HG03432 (cell line): ENCODE measurements around the gene RNH1.

Experiments
- ATAC-seq: cut with Tn5 transposase; IDR thresholded peaks from one replicate; pipeline ENCODE4 v1.9.1; 2021; ENCODE audit warnings: mild to moderate bottlenecking, moderate library complexity; ENCODE audit not compliant: unreplicated experiment

Gene RNH1

DNA sequence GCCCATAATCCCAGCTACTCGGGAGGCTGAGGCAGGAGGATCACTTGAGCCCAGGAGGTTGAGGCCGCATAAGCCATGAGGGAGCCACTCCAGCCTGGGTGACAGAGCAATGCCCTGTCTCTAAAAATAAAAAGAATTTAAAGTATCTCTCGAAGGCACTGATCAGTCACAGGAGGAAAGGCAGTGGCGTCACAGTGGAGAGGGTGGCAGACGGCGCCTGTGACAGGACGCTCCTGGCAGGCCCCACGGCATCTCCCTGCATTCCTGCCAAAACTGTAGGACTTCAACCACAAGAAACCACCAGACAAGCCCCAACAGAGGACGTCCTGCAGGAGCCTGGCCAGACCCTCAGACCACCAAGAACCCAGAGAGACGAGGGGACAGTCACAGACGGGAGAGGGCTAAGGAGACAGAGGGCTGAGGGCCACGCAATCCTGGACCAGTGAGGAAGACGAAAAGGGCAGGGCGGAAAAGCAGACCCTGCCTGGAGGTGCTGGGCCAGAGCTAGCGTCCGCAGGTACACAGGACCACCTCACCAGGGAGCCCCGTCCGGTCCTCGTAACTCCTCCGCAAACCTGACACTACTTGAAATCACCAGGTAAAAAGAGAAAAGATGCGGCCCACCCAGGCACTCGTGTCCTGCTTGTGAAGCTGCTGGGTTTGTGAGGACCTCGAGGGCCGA is 5.9 kb downstream of the RNH1 start:
- ATAC-seq: no peak

DNA sequence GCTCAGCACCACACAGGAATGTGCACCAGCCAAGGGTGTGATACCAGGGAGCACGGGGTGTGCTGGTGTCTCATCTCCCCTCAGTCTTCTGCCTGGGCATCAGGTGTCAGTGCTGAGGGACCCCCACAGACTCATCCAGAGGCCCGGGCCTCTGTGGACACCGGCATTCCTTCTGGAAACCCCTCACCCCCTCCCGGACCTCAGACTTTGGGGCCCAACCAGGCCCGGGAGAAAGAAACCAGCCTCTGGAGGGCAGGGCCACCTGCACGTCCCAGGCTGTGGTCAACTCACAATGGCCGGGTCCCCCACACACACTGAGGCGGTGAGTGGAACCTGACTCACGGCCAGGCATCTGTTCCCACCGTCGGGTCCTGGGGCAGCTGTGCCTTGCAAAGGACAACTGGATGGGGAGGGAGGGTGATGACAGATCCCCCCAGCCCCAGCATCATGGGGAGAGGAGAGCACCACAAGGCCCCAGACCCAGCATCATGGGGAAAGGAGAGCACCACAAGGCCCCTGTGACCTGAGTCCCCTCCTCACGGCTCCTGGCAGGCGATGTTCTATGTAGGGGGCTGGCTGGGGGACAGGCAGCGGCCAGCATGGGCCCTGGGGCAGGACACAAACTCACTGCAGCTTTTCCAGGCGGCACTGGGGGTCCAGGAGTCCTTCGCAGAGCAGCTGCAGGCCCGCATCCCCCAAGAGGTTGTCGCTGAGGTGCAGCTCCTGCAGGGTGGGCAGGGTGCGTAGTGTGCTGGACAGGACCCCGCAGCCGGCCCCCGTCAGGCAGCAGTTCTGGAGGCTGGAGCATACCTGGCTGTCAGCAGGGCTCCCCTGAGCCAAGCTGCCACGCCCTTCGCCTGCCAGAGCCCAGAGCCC is 7.6 kb downstream of the RNH1 start:
- no peak for ATAC-seq

DNA sequence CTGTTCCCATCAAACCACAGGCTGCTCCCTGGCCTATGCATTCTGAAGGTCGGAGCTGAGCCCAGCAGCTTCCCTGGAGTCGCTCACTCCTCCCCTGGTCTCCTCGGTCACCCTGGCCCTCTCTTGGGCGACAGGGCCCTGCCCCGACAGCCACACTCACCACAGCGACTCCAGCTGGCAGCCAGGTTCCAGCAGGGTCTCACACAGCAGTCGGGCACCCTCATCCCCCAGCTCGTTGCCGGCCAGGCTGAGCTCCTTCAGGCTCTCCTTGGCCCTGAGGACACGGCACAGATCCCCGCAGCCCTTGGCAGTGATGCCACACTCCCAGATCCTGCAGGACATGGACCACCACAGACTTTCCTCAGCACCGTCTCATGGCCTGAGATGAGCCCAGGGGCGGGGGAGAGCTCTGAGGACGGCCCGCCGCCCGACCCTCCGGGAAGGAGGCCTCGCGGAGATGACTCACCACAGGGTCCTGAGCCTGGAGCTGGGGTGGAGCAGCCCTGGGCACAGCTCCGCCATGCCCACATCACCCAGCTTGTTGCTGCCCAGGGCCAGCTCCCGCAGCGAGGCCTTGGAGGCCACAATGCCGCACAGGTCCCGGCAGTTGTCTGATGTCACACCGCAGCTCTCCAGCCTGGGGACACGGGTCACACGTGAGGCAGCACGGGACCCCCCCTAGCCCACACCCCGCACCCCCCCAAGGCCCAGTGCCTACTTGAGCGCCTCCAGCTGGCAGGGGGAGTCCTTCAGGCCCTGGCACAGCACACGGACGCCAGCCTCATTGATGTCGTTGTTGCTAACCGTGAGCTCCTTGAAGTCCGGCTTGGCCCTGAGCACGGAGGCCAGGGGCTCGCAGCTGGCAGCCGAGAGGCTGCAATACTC is 8.5 kb downstream of the RNH1 start:
- ATAC-seq: no peak

DNA sequence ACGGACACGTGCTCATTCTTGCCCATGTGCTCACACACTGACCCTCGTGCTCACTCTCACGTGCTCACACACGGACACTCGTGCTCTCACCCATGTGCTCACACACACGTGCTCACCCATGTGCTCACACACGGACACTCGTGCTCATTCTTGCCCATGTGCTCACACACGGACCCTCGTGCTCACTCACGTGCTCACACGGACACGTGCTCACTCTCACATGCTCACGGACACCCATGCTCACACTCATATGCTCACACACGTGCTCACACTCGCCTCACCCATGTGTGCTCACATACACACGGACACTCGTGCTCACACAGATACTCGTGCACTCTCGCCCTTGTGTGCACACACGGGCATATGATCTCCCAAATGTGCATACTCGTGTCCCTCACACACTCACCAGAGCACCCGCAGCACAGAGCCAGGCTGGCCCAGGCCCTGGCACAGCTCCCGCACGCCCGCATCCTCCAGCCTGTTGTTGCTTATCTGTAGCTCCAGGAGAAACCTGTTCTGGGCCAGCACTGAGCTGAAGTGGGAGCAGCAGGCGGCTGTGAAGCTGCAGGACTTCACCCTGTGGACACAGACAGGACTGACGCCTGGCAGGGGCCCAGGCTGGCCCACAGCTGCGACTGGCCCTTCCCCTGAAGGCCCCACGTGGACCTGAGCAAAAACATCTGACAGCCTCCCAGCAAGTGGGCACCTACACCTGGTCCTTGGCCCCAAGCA is 9.3 kb downstream of the RNH1 start:
- no peak for ATAC-seq

DNA sequence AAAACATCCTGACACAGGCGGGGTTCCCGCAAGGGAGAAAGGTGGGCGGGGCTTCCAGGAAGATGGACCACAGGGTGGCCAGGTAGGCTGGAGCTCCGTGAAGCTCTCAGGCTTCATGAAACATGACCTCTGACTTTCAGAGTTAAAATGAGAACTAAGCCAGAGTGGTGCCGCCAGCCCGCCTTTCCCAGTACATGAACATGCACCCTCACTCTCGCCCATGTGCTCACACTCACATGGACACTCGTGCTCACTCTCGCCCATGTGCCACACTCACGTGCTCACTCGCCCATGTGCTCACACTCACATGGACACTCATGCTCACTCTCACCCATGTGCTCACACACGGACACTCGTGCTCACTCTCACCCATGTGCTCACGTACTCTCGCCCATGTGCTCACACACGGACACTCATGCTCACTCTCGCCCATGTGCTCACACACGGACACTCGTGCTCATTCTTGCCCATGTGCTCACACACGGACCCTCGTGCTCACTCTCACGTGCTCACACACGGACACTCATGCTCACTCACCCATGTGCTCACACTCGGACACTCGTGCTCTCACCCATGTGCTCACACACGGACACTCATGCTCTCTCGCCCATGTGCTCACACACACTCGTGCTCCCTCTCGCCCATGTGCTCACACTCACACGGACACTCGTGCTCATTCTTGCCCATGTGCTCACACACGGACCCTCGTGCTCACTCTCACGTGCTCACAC is 10.0 kb downstream of the RNH1 start:
- no peak for ATAC-seq

DNA sequence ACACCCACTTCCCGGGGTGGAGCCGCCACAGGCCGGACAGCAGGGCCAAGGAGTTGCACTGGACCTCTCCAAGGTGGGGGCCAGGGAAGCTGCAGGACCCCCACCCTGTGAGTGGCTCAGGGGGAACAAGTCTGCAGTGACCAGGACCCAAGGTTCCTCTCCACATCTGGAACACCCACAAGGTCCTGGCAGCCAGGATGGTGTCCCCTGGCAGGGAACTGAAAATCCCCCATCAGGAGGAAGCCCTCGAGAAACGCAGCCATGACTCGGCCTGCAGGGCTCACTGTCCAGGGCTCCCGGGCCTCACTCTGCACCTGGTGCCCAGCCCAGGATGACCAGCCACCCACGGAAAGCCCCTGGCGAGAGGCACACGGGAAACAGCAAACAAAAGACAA is 11.5 kb downstream of the RNH1 start:
- ATAC-seq: no peak

DNA sequence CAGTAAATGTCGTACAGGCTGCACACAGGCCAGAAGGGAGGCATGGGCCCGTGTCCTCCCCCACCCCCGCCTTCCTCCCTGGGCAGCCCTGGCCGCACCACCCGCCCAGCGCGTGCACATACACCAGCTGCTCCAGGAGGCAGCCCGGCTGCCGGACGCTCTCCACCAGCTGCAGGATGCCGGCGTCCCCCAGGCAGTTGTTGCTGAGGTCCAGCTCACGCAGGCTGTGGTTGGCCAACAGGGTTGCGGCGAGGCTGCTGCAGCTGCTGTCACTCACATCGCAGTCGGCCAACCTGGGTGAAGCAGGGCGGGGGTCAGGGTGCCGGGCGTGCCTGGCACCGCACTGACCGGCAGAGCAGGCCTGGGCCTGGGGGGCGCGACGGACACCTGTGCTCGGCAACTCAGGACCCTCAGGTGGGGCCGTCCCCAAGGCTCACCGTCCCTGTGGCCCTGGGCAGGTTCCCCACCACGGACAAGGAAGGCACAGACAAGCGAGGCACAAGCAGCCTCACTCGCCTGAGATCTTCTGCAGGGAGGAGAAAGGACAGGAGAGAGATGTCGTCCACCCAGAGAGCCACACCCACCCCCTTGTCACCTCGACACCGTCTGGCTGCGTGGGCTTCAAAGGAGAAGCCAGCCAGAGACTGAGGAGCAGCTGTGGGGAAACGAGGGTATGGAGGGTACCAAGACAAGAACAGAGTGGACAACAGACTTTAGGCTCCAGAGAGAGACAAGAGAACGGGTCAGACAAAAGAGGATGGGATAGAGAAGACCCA is 12.1 kb downstream of the RNH1 start:
- no peak for ATAC-seq

DNA sequence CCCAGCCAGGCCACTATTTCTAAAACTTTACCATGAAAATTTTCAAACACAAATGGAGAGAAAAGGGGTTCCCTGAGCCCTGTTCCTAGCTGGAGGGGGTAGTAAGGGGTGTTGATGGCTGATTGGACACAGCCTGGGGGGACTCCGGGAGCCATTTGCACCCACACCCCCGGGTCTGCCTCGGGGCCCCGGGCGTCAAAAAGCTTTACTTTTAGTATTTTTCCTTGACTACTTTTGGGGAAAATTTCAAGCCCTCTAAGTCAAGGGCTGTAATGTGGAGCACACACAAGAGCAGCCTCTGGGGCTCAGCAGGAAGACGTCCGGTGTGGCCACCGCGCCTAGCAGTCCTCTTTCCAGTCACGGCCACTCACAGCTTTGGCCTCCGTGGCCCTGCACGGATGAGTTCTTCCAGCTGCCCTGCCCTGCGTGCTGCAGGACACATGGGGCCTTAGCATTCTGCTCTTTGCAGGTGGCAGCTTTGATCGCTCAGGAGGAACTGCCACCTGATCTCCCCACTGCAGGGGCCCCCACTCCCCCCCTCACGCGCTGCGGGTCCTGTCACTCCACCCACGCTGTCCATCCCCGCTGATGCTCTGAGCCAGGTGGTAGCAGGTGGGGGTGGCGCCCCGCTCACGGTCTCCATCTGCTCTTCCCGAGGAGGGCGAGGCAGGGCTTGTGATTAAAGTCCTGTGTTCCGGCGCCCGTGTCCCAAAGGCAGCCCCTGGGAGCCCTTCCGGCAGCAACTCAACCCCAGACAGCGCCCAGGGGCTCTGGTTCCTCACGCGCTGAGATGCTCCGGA is 14.4 kb downstream of the RNH1 start:
- ATAC-seq: no peak

DNA sequence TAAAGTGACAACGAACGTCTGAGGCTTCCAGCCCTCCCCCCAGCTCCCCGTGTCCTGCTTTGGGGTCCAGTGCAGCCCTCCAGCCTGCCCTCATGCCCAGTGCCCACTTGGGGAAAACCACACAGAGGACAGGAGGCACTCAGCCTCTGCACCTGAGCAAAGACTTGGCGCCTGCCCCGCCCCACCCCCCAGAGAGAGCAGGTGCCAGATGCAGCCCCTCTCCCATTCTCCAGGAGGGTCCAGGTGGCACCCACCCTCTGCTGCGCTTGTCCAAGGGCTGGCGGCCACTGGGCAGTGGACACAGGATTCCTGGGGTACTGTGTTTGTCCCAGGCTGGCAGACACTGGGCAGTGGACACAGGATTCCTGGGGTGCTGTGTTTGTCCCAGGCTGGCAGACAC is 15.7 kb downstream of the RNH1 start:
- ATAC-seq: no peak

DNA sequence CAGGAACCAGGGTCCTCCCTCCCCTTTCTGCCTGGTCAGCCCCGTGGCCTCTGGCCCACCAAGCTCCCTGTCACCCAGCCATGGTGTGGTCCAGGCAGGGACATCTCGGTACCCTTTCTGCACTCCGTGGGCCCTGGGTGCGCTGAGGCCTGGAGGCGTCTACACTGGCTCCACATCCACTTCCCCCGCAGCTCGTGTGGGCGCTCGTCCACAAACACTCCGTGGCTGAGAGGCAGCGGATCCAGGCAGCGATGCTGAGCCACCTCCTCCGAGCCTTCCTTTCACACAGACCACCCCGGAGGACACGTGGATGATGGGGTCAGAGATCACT is 16.1 kb downstream of the RNH1 start:
- no peak for ATAC-seq

DNA sequence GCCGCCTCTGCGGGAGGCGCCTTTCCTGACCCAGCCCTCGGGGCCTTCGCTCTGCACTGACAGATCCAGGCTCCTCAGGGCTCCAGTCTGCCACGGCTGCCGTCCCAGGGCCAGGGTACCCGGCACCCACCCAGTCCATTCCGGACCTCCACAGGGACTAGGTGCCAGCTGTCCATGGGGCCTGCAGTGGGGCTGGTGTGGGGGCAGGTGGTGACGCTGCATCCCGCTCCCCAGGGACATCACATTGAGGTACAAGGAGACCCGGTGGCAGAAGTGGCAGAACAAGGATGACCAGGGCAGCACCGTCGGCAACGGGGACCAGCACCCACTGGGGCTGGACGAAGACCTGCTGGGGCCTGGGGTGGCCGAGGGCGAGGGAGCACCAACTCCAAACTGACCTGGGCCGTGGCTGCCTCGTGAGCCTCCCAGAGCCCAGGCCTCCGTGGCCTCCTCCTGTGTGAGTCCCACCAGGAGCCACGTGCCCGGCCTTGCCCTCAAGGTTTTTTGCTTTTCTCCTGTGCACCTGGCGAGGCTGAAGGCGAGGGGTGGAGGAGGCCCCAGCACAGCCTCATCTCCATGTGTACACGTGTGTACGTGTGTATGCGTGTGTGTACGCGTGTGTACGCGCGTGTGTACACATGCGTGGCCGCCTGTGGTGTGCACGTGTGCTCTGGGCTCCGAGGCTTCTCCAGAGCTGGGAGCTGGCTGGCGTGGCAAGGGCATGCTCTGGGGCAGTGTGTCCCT is 16.7 kb downstream of the RNH1 start:
- no peak for ATAC-seq

DNA sequence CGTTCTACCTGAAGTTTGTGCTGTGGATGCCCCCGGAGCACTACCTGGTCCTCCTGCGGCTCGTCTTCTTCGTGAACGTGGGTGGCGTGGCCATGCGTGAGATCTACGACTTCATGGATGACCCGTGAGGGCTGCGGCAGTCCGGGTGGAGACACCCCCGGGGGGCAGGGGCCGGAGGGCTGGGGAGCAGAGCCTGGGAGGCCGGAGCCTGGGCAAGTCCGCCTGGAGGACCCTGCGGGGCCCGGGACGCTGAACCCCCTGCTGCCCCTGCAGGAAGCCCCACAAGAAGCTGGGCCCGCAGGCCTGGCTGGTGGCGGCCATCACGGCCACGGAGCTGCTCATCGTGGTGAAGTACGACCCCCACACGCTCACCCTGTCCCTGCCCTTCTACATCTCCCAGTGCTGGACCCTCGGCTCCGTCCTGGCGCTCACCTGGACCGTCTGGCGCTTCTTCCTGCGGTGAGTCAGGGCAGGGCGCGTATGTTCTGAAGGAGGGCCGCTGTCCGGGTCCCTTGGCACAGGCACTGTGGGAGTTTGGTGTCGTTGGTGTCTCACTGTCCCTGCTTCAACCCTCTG is 17.3 kb downstream of the RNH1 start:
- ATAC-seq: no peak

DNA sequence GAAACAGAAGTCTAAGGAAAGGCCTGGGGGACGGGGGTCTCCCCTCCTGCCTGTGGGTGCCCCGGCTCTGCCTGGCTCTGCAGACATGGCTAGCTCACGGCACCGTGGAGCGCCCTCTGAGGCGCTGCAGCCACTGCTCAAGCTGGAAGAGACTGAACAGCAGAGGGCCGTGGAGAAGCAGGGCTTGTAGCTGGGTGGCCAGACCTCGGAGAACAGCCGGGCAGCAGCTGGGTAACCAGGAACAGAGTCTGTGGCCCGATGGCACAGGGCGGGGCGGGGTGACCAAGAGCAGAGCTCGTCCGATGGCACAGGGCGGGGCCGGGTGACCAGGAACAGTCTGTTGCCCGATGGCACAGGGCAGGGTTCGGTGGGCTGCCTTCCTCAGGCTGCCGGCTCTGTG is 18.1 kb downstream of the RNH1 start:
- no peak for ATAC-seq

DNA sequence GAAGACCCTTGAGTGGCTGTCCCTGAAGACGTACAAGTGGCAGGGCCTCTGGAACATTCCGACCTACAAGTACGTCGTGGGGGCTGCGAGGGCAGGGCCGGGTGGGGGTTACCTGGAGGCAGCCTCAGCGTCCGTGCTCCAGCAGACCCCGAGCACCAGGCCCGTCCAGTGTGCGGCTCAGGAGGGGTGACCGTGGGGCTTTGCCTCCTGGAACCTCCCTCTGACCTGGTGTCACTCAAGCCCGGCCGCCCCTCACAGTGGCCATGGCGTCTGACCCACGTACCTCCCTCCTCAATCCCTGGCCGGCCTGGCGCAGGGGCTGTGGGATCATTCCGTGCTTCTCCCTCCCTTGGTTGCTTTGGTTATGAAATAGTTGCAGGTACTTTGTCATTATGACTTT is 18.5 kb downstream of the RNH1 start:
- ATAC-seq: no peak

DNA sequence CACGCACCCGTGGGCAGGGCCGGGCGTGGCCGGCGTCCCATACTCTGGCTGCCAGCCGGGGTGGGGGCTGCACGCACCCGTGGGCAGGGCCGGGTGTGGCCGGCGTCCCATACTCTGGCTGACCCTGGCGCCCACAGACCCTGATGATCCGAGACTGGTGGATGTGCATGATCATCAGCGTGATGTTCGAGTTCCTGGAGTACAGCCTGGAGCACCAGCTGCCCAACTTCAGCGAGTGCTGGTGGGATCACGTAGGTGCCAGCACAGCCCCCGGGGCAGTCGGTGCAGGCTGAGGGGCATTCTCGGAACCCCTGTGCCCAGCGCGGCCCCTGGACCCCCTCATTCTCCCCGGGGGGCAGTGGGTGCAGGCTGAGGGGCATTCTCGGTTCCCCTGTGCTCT is 19.0 kb downstream of the RNH1 start:
- no peak for ATAC-seq

DNA sequence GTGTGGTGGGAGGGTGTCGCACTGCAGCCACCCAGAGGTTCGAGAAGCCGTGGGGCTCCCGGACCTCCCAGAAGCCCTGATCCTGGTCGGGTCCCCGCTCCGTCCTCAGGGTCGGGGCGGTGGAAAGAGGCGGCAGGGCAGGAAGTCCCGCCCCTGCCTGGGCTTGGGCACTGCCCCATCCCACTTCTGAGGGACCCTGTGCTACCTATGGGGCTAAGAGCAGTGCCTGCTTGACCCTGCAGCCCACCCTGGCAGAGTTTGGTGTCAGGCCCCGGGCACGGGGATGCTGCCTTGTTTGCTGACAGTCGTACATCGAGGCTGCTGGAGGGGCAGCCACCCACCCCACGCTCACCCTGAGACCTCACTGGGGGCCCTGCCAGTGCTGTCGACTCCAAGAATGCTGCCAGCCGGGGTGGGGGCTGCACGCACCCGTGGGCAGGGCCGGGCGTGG is 19.4 kb downstream of the RNH1 start:
- ATAC-seq: no peak

DNA sequence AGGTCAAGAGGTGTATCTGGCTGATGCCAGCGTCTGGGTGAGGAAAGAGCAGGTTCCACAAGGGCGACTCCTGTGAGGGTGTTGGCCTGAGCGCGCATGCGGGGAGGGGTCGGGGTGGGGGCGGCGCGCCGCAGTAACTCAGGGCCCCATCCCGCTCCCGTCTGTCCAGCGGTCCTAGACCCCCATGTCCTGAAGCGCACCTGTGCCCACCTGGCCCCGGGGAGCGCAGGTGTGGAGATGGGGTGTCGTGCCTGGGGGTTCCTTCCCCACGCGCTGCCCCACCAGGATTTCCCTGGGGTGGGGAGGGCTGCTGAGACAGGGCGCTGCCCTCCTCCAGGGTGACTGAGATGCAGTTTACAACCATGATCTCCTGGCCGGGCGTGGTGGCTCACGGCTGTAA is 20.9 kb downstream of the RNH1 start:
- ATAC-seq: no peak

DNA sequence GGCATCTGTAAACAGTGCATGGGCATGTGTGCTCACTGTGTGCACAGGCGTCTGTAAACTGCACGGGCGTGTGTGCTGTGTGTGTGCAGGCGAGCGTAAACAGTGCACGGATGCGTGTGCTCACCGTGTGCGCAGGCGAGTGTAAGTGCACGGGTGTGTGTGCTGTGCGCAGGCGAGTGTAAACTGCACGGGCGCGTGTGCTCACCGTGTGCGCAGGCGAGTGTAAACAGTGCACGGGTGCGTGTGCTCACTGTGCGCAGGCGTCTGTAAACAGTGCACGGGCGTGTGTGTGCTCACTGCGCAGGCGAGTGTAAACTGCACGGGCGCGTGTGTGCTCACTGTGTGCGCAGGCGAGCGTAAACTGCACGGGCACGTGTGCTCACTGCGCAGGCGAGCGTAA is 22.4 kb downstream of the RNH1 start:
- no peak for ATAC-seq
